Small intestine (tissue), 16 donors: ENCODE results near the gene MINAR2. TPM values are rescaled to one million over a fixed set of nuclear protein-coding genes. Genes with fewer than 3 reads are reported as not detected.
A peak's percentile ranks its signal among the peaks of the same experiment; 100 is the strongest.

ENCODE experiments used
- DNase-seq, 2 donors: peaks; one replicate each; pipeline versions ENCODE4 v3.0.0 to v3.0.0-alpha.2; 2013
- FAIRE-seq: peaks from 2 replicates; lab custom pipeline; 2012; peaks lifted over from hg19 to GRCh38; lab: Jason Lieb, UNC
- H3K27ac ChIP-seq, 3 donors: one replicate each; pipeline ENCODE4 v1.5.1; 2013; ENCODE audit warnings: low read length in 2 of 3, mild to moderate bottlenecking in 2 of 3, control low read depth in 1 of 3, inconsistent platforms in 1 of 3, low read depth in 1 of 3, moderate library complexity in 1 of 3
- H3K27me3 ChIP-seq, 3 donors: one replicate each; pipeline ENCODE4 v1.6.1; 2013; ENCODE audit warnings: low read length in 3 of 3, inconsistent platforms in 1 of 3; ENCODE audit not compliant: control insufficient read depth in 3 of 3, insufficient read depth in 3 of 3
- H3K36me3 ChIP-seq, 3 donors: one replicate each; pipeline ENCODE4 v1.6.1; 2013; ENCODE audit warnings: low read length in 3 of 3, inconsistent platforms in 1 of 3, low read depth in 1 of 3, mild to moderate bottlenecking in 1 of 3, moderate library complexity in 1 of 3; ENCODE audit not compliant: control insufficient read depth in 3 of 3, insufficient read depth in 2 of 3
- H3K4me1 ChIP-seq, 3 donors: one replicate each; pipeline ENCODE4 v1.6.1; 2013; ENCODE audit warnings: low read length in 2 of 3, inconsistent platforms in 1 of 3, low read depth in 1 of 3, mild to moderate bottlenecking in 1 of 3, moderate library complexity in 1 of 3; ENCODE audit not compliant: control insufficient read depth in 3 of 3, insufficient read depth in 2 of 3
- H3K4me3 ChIP-seq, 3 donors: one replicate each; pipeline ENCODE4 v1.5.1; 2013; ENCODE audit warnings: low read length in 3 of 3, control low read depth in 1 of 3, inconsistent platforms in 1 of 3, low read depth in 1 of 3, mild to moderate bottlenecking in 1 of 3, moderate library complexity in 1 of 3
- H3K9me3 ChIP-seq, 2 donors: one replicate each; pipeline ENCODE4 v1.6.1; 2013; ENCODE audit warnings: low read depth in 1 of 2, low read length in 1 of 2; ENCODE audit not compliant: control insufficient read depth in 2 of 2, insufficient read depth in 1 of 2
- WGBS, 3 donors: extraction: QIAGEN DNeasy Blood & Tissue Kit; methylation state at CpG; one replicate each; pipeline ENCODE4 v1.1.7; 2013; 5-methylcytosine and 5-hydroxymethylcytosine counted together
- long read RNA-seq, 10 donors: transcript quantifications; one replicate each; lab custom pipeline, GENCODE V29; 2026
- polyA plus RNA-seq, 4 donors: library from polyadenylated mRNA; stranded (reverse) in 3 of 4; unstranded in 1 of 4; fragments of 200-250 nt in 3 of 4; fragments of 120-200 nt in 1 of 4; gene quantifications; one replicate each; pipeline versions ENCODE4 v1.2.1 to v1.2.3, GENCODE V29; 2013
- donor health status: healthy with polysubstance abuse.
- donor health status: control.
- donor health status: control.
- donor health status: Bipolar disorder and iron deficiency.
- donor health status: healthy.

The MINAR2 gene
- under 1 TPM in 1 of 4 donors, not detected in 3; 0.03 TPM for polyA plus RNA-seq
- long read RNA-seq, donor 1 = 0 reads
- long read RNA-seq, donor 2 = 0 reads
- long read RNA-seq, donor 3 = 0 reads
- long read RNA-seq, donor 4 = 0 reads
- long read RNA-seq, donor 5 = 0 reads
- long read RNA-seq, donor 6 = 0 reads
- long read RNA-seq, donor 7 = 0 reads
- long read RNA-seq, donor 8 = 0 reads
- long read RNA-seq, donor 9 = 0 reads
- long read RNA-seq, donor 10 = 0 reads

- H3K27ac ChIP-seq = no peak within 1 kb of the TSS
- no peak within 1 kb of the TSS for H3K4me3 ChIP-seq
- H3K4me1 ChIP-seq = no peaks in the 10 kb centered on the region
- no peaks in the 10 kb centered on the region for H3K27me3 ChIP-seq
- 80 to 83% (median 83%) methylated on average over 13 of the region's 13 CpGs for WGBS, 3 donors
- no peak for FAIRE-seq
- no peaks in the 10 kb centered on the region for H3K36me3 ChIP-seq
- no peak for DNase-seq
- no peaks in the 10 kb centered on the region for H3K9me3 ChIP-seq
These were observed at the start of gene MINAR2 for GRCh38 chr5:129747572-129748407. Gene MINAR2, plus strand, starts transcription at chr5:129748094. Its CDS starts 97 bp downstream, at chr5:129748191.

- no peak overlapping the region for H3K27ac ChIP-seq
- no peaks in the 10 kb centered on the region for H3K4me1 ChIP-seq
- FAIRE-seq (no peak), DNase-seq (no peak)
- H3K4me3 ChIP-seq = no peak overlapping the region
- H3K9me3 ChIP-seq = peaks cover 0 to 2% of the 10 kb centered on the region in 2 donors
- no peaks in the 10 kb centered on the region for H3K36me3 ChIP-seq
- H3K27me3 ChIP-seq = no peaks in the 10 kb centered on the region
These were observed 49.2 kb upstream of the MINAR2 start for GRCh38 chr5:129698661-129699060.

GRCh38 chr5:129716235-129716634, 31.7 kb upstream of the MINAR2 start:
- 43 to 55% (median 51%) methylated on average over 1 of the region's 1 CpG for WGBS, 3 donors
- no peak for FAIRE-seq
- no peaks in the 10 kb centered on the region for H3K27me3 ChIP-seq

GRCh38 chr5:129716651-129717050, 31.2 kb upstream of the MINAR2 start:
- H3K36me3 ChIP-seq = no peaks in the 10 kb centered on the region
- no peak overlapping the region for H3K4me3 ChIP-seq
- H3K9me3 ChIP-seq = no peaks in the 10 kb centered on the region
- FAIRE-seq (no peak), DNase-seq (no peak)
- WGBS, 3 donors = 68 to 88% (median 79%) methylated on average over 5 of the region's 5 CpGs
- H3K4me1 ChIP-seq = no peaks in the 10 kb centered on the region
- no peak overlapping the region for H3K27ac ChIP-seq
- H3K27me3 ChIP-seq = no peaks in the 10 kb centered on the region

More at GRCh38 chr5:129716235-129716634, 31.7 kb upstream of the MINAR2 start:
- no peaks in the 10 kb centered on the region for H3K36me3 ChIP-seq
- DNase-seq = no peak
- no peaks in the 10 kb centered on the region for H3K4me1 ChIP-seq
- no peak overlapping the region for H3K4me3 ChIP-seq
- no peak overlapping the region for H3K27ac ChIP-seq
- H3K9me3 ChIP-seq = no peaks in the 10 kb centered on the region

GRCh38 chr5:129717751-129718310, 30.1 kb upstream of the MINAR2 start:
- no peak overlapping the region for H3K27ac ChIP-seq
- H3K27me3 ChIP-seq = no peaks in the 10 kb centered on the region
- DNase-seq = no peak
- FAIRE-seq = no peak
- no peaks in the 10 kb centered on the region for H3K4me1 ChIP-seq
- no peak overlapping the region for H3K4me3 ChIP-seq
- H3K36me3 ChIP-seq = no peaks in the 10 kb centered on the region
- no peaks in the 10 kb centered on the region for H3K9me3 ChIP-seq

- no peaks in the 10 kb centered on the region for H3K36me3 ChIP-seq
- DNase-seq (no peak), FAIRE-seq (no peak)
- WGBS, 3 donors = 70 to 84% (median 80%) methylated on average over 1 of the region's 1 CpG
- no peak overlapping the region for H3K4me3 ChIP-seq
- H3K27ac ChIP-seq = peak overlapping the region in 1 of 3 donors; percentile 20
- H3K9me3 ChIP-seq = no peaks in the 10 kb centered on the region
- no peaks in the 10 kb centered on the region for H3K27me3 ChIP-seq
- H3K4me1 ChIP-seq = no peaks in the 10 kb centered on the region
These were observed 29.3 kb upstream of the MINAR2 start for GRCh38 chr5:129718471-129719090.

- FAIRE-seq (no peak), DNase-seq (no peak)
- no peaks in the 10 kb centered on the region for H3K9me3 ChIP-seq
- no peak overlapping the region for H3K27ac ChIP-seq
- H3K4me1 ChIP-seq = no peaks in the 10 kb centered on the region
- 13 to 36% (median 15%) methylated on average over 2 of the region's 2 CpGs for WGBS, 3 donors
- no peaks in the 10 kb centered on the region for H3K36me3 ChIP-seq
- no peak overlapping the region for H3K4me3 ChIP-seq
- H3K27me3 ChIP-seq = no peaks in the 10 kb centered on the region
These were observed 23.7 kb upstream of the MINAR2 start for GRCh38 chr5:129724222-129724621.

GRCh38 chr5:129724647-129725046, 23.2 kb upstream of the MINAR2 start:
- Histone ChIP-seq H3K4me3 (no peak overlapping the region), H3K27ac (no peak overlapping the region), H3K9me3 (no peaks in the 10 kb centered on the region), H3K4me1 (no peaks in the 10 kb centered on the region), H3K27me3 (no peaks in the 10 kb centered on the region), H3K36me3 (no peaks in the 10 kb centered on the region)
- no peak for DNase-seq
- no peak for FAIRE-seq
- 88 to 94% (median 90%) methylated on average over 4 of the region's 4 CpGs for WGBS, 3 donors
